ENCODE measurements around the gene ZNF831. TPM values are rescaled to one million over a fixed set of nuclear protein-coding genes. Genes with fewer than 3 reads are reported as not detected.

Gene ZNF831
- total RNA-seq, 2 donors from 2014 or later, result 0.20 to 0.27 TPM

GRCh38 chr20:59121714-59122565 is 41.7 kb upstream of the ZNF831 start:
- no peak for TF ChIP-seq CTCF (IDR thresholded peaks at IDR 0.05)
- Histone ChIP-seq H3K4me1 (no peaks in the 10 kb centered on the region), H3K36me3 (no peaks in the 10 kb centered on the region), H3K9ac (ENCODE audit: low read depth in 2 of 2, low read length in 2 of 2) (no peak overlapping the region), H3K27me3 (no peaks in the 10 kb centered on the region), H3K27ac (no peak overlapping the region), H3K4me3 (no peak overlapping the region), H3K9me3 (no peaks in the 10 kb centered on the region)
- DNase-seq, result no peak
- intact Hi-C loops (cut with DNase I), result no loop called here

- no peak overlapping the region for H3K27ac ChIP-seq
- no peaks in the 10 kb centered on the region for H3K27me3 ChIP-seq
- intact Hi-C loops (cut with DNase I), result no loop called here
- no peaks in the 10 kb centered on the region for H3K9me3 ChIP-seq
- no peak for TF ChIP-seq CTCF (IDR thresholded peaks at IDR 0.05)
- H3K36me3 ChIP-seq, result no peaks in the 10 kb centered on the region
- no peak overlapping the region for H3K4me3 ChIP-seq
- no peaks in the 10 kb centered on the region for H3K4me1 ChIP-seq
- no peak for DNase-seq
- H3K9ac ChIP-seq (ENCODE audit: low read depth in 2 of 2, low read length in 2 of 2), result no peak overlapping the region
Observed at GRCh38 chr20:59122566-59122919, 41.1 kb upstream of the ZNF831 start.

- intact Hi-C loops (cut with DNase I), result no loop called here
- Histone ChIP-seq H3K27ac (no peak overlapping the region), H3K27me3 (no peaks in the 10 kb centered on the region), H3K9ac (ENCODE audit: low read depth in 2 of 2, low read length in 2 of 2) (peak overlapping the region in 1 of 2 donors; percentile 15), H3K9me3 (no peaks in the 10 kb centered on the region), H3K4me3 (no peak overlapping the region), H3K36me3 (no peaks in the 10 kb centered on the region), H3K4me1 (no peaks in the 10 kb centered on the region)
- TF ChIP-seq CTCF (IDR thresholded peaks at IDR 0.05), result no peak
- DNase-seq, result no peak
Observed at GRCh38 chr20:59123011-59123677, 40.5 kb upstream of the ZNF831 start.

- TF ChIP-seq CTCF (IDR thresholded peaks at IDR 0.05), result no peak
- Histone ChIP-seq H3K36me3 (no peaks in the 10 kb centered on the region), H3K9ac (ENCODE audit: low read depth in 2 of 2, low read length in 2 of 2) (peak overlapping the region in 1 of 2 donors; percentile 15), H3K4me3 (no peak overlapping the region), H3K27me3 (no peaks in the 10 kb centered on the region), H3K27ac (no peak overlapping the region), H3K9me3 (no peaks in the 10 kb centered on the region), H3K4me1 (no peaks in the 10 kb centered on the region)
- no peak for DNase-seq
- intact Hi-C loops (cut with DNase I), result no loop called here
Observed at GRCh38 chr20:59123678-59124255, 39.9 kb upstream of the ZNF831 start.

GRCh38 chr20:59124296-59125029 is 39.2 kb upstream of the ZNF831 start:
- Histone ChIP-seq H3K27ac (no peak overlapping the region), H3K36me3 (no peaks in the 10 kb centered on the region), H3K9ac (ENCODE audit: low read depth in 2 of 2, low read length in 2 of 2) (no peak overlapping the region), H3K4me1 (no peaks in the 10 kb centered on the region), H3K27me3 (no peaks in the 10 kb centered on the region), H3K4me3 (no peak overlapping the region), H3K9me3 (no peaks in the 10 kb centered on the region)
- no peak for DNase-seq
- intact Hi-C loops (cut with DNase I), result no loop called here
- no peak for TF ChIP-seq CTCF (IDR thresholded peaks at IDR 0.05)
